ENCODE results near the gene ELL2. TPM values are rescaled to one million over a fixed set of nuclear protein-coding genes. Genes with fewer than 3 reads are reported as not detected.

ELL2 gene
- total and polyA plus RNA-seq, 9 of the 15 experiments (the other 6 are each of a cell fraction or from before 2014, with no cell fraction given), result 4.3 to 18.3 (median 14.5) TPM

DNA sequence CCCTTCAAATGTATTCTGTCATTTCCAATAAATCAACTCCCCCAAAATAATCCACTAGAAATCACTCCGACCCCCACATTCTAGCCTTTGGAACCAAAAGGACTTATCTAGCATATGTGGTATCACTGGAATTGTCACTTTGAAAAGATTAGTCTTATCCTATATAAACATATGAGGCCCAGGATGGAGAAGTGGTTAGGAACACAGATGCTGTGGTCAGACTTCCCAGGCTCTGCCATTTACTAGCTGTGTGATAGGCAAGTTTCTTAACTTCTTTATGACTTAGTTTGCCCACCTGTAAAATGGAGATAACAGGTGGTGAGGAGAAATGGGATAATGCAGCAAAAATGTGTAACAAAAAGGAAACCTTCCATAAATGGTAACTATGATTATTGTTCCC lies 77.1 kb downstream of the ELL2 start (continued):
- TF ChIP-seq, protein P1, sequence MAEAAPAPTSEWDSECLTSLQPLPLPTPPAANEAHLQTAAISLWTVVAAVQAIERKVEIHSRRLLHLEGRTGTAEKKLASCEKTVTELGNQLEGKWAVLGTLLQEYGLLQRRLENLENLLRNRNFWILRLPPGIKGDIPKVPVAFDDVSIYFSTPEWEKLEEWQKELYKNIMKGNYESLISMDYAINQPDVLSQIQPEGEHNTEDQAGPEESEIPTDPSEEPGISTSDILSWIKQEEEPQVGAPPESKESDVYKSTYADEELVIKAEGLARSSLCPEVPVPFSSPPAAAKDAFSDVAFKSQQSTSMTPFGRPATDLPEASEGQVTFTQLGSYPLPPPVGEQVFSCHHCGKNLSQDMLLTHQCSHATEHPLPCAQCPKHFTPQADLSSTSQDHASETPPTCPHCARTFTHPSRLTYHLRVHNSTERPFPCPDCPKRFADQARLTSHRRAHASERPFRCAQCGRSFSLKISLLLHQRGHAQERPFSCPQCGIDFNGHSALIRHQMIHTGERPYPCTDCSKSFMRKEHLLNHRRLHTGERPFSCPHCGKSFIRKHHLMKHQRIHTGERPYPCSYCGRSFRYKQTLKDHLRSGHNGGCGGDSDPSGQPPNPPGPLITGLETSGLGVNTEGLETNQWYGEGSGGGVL (CRISPR knock-in tag; IDR thresholded peaks at IDR 0.05), result no peak
- TF ChIP-seq ZNF76 (CRISPR knock-in tag; IDR thresholded peaks at IDR 0.05; ENCODE audit: borderline replicate concordance) (no peak), PRPF4 (IDR thresholded peaks at IDR 0.05; ENCODE audit: insufficient read depth, low read depth, low read length, poor library complexity, severe bottlenecking) (no peak), TGIF2 (CRISPR knock-in tag; IDR thresholded peaks at IDR 0.05) (no peak), THRAP3 (IDR thresholded peaks at IDR 0.05; ENCODE audit: borderline replicate concordance) (no peak), ZNF232 (CRISPR knock-in tag; IDR thresholded peaks at IDR 0.05) (no peak), ZNF778 (CRISPR knock-in tag; IDR thresholded peaks at IDR 0.05) (no peak), NFE2 (IDR thresholded peaks at IDR 0.05; ENCODE audit: low read depth) (no peak; the same call in 1 of the 2 replicates), ASH1L (IDR thresholded peaks at IDR 0.05; ENCODE audit: borderline replicate concordance, low read depth, partially characterized antibody) (no peak), NR3C1 (CRISPR knock-in tag; IDR thresholded peaks at IDR 0.05) (no peak), BMI1 (IDR thresholded peaks at IDR 0.05; ENCODE audit: low read length) (no peak), GTF2E2 (tag; IDR thresholded peaks at IDR 0.05) (no peak)
- TF ChIP-seq, protein P2, sequence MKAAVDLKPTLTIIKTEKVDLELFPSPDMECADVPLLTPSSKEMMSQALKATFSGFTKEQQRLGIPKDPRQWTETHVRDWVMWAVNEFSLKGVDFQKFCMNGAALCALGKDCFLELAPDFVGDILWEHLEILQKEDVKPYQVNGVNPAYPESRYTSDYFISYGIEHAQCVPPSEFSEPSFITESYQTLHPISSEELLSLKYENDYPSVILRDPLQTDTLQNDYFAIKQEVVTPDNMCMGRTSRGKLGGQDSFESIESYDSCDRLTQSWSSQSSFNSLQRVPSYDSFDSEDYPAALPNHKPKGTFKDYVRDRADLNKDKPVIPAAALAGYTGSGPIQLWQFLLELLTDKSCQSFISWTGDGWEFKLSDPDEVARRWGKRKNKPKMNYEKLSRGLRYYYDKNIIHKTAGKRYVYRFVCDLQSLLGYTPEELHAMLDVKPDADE (conservative IDR thresholded peaks at IDR 0.05; ENCODE audit: control insufficient read depth, low read depth, low read length), result no peak
- TF ChIP-seq, protein P3, sequence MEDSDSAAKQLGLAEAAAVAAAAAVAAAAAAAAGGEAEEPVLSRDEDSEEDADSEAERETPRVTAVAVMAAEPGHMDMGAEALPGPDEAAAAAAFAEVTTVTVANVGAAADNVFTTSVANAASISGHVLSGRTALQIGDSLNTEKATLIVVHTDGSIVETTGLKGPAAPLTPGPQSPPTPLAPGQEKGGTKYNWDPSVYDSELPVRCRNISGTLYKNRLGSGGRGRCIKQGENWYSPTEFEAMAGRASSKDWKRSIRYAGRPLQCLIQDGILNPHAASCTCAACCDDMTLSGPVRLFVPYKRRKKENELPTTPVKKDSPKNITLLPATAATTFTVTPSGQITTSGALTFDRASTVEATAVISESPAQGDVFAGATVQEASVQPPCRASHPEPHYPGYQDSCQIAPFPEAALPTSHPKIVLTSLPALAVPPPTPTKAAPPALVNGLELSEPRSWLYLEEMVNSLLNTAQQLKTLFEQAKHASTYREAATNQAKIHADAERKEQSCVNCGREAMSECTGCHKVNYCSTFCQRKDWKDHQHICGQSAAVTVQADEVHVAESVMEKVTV (CRISPR knock-in tag; IDR thresholded peaks at IDR 0.05), result no peak
- TF ChIP-seq, protein P4, sequence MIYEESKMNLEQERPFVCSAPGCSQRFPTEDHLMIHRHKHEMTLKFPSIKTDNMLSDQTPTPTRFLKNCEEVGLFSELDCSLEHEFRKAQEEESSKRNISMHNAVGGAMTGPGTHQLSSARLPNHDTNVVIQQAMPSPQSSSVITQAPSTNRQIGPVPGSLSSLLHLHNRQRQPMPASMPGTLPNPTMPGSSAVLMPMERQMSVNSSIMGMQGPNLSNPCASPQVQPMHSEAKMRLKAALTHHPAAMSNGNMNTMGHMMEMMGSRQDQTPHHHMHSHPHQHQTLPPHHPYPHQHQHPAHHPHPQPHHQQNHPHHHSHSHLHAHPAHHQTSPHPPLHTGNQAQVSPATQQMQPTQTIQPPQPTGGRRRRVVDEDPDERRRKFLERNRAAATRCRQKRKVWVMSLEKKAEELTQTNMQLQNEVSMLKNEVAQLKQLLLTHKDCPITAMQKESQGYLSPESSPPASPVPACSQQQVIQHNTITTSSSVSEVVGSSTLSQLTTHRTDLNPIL (CRISPR knock-in tag; IDR thresholded peaks at IDR 0.05), result no peak
- TF ChIP-seq, protein P5, sequence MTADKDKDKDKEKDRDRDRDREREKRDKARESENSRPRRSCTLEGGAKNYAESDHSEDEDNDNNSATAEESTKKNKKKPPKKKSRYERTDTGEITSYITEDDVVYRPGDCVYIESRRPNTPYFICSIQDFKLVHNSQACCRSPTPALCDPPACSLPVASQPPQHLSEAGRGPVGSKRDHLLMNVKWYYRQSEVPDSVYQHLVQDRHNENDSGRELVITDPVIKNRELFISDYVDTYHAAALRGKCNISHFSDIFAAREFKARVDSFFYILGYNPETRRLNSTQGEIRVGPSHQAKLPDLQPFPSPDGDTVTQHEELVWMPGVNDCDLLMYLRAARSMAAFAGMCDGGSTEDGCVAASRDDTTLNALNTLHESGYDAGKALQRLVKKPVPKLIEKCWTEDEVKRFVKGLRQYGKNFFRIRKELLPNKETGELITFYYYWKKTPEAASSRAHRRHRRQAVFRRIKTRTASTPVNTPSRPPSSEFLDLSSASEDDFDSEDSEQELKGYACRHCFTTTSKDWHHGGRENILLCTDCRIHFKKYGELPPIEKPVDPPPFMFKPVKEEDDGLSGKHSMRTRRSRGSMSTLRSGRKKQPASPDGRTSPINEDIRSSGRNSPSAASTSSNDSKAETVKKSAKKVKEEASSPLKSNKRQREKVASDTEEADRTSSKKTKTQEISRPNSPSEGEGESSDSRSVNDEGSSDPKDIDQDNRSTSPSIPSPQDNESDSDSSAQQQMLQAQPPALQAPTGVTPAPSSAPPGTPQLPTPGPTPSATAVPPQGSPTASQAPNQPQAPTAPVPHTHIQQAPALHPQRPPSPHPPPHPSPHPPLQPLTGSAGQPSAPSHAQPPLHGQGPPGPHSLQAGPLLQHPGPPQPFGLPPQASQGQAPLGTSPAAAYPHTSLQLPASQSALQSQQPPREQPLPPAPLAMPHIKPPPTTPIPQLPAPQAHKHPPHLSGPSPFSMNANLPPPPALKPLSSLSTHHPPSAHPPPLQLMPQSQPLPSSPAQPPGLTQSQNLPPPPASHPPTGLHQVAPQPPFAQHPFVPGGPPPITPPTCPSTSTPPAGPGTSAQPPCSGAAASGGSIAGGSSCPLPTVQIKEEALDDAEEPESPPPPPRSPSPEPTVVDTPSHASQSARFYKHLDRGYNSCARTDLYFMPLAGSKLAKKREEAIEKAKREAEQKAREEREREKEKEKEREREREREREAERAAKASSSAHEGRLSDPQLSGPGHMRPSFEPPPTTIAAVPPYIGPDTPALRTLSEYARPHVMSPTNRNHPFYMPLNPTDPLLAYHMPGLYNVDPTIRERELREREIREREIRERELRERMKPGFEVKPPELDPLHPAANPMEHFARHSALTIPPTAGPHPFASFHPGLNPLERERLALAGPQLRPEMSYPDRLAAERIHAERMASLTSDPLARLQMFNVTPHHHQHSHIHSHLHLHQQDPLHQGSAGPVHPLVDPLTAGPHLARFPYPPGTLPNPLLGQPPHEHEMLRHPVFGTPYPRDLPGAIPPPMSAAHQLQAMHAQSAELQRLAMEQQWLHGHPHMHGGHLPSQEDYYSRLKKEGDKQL (CRISPR knock-in tag; IDR thresholded peaks at IDR 0.05; ENCODE audit: borderline replicate concordance), result no peak

Data from K562 (cell line).